ENCODE measurements around the gene NBAS. TPM values are rescaled to one million over a fixed set of nuclear protein-coding genes. Genes with fewer than 3 reads are reported as not detected.

The NBAS gene
- total and polyA plus RNA-seq, 9 of the 15 experiments (the other 6 are each of a cell fraction or from before 2014, with no cell fraction given): 15.3 to 94.4 (median 69.9) TPM

- no peak for TF ChIP-seq CHD7 (IDR thresholded peaks at IDR 0.05; ENCODE audit: low read depth, low read length)
- TF ChIP-seq BRF1 (IDR thresholded peaks at IDR 0.05; ENCODE audit: borderline replicate concordance, extremely low read depth, insufficient read length): no peak
- peak in 1 of 2 experiments; percentile 91; a peak in 2 of 4 replicates for TF ChIP-seq ZMIZ1 (IDR thresholded peaks at IDR 0.05; ENCODE audit: low read depth in 2 of 2, low read length in 2 of 2)
- no peak for TF ChIP-seq CUX1 (CRISPR knock-in tag; IDR thresholded peaks at IDR 0.05)
- no peak for TF ChIP-seq SREBF2 (CRISPR knock-in tag; IDR thresholded peaks at IDR 0.05)
- no peak for TF ChIP-seq U2AF2 (optimal IDR thresholded peaks at IDR 0.05; ENCODE audit: low read depth, low read length)
Measured at GRCh38 chr2:15556311-15556930, 4.7 kb downstream of the NBAS start (continued).

All from K562 (cell line).